Prostate gland (tissue), 2 donors: ENCODE data around the gene TSG101. TPM values are rescaled to one million over a fixed set of nuclear protein-coding genes. Genes with fewer than 3 reads are reported as not detected.

Experiments used
- DNase-seq: peaks from one replicate; pipeline ENCODE4 v3.0.0-alpha.2; 2019; ENCODE audit warnings: low spot score
- H3K27ac ChIP-seq, 2 donors: fragments of 200-600 bp; sonication (generic); 2 replicates each; pipeline ENCODE4 v1.5.1; 2017 to 2019
- H3K27me3 ChIP-seq: fragments of 200-600 bp; sonication (generic); replicated peaks from 2 replicates; pipeline ENCODE4 v1.5.1; 2019; ENCODE audit not compliant: insufficient read depth
- H3K36me3 ChIP-seq, 2 donors: fragments of 200-600 bp; sonication (generic); 1 replicate in 1 of 2; 2 replicates in 1 of 2; pipeline versions ENCODE4 v1.5.1 to v1.8.1; 2017 to 2019
- H3K4me1 ChIP-seq: fragments of 200-600 bp; sonication (generic); replicated peaks from 2 replicates; pipeline ENCODE4 v1.5.1; 2019
- H3K4me3 ChIP-seq, 2 donors: fragments of 200-600 bp; sonication (generic); 2 replicates each; pipeline ENCODE4 v1.5.1; 2017 to 2019
- H3K9me3 ChIP-seq: fragments of 200-600 bp; sonication (generic); 2 replicates; pipeline ENCODE4 v1.5.1; 2017
- CTCF ChIP-seq, 4 experiments: fragments of 200-600 bp in 2 of 4; fragments of 450-650 bp in 2 of 4; sonication (generic) in 2 of 4; IDR thresholded peaks; 1 replicate in 3 of 4; 2 replicates in 1 of 4; pipeline ENCODE4 v1.5.1; 2016 to 2019; ENCODE audit warnings: antibody characterized with exemption in 4 of 4, mild to moderate bottlenecking in 2 of 4, moderate library complexity in 2 of 4
- POLR2A ChIP-seq: fragments of 450-650 bp; IDR thresholded peaks from one replicate; pipeline ENCODE4 v1.6.1; 2016; ENCODE audit warnings: antibody characterized with exemption, mild to moderate bottlenecking
- POLR2AphosphoS5 ChIP-seq: sonication (generic); formaldehyde crosslinking; IDR thresholded peaks from one replicate; pipeline ENCODE4 v1.6.1; 2017; ENCODE audit warnings: antibody characterized with exemption
- WGBS: methylation state at CpG from one replicate; pipeline ENCODE4 v1.1.5; 2018; 5-methylcytosine and 5-hydroxymethylcytosine counted together
- intact Hi-C: fragments of 100-400 bp; cut with DNase I; formaldehyde crosslinking; loops from one replicate; pipeline ENCODE4 v1.14.2; 2022
- total RNA-seq, 2 donors: library from RNA; depleted of rRNA; stranded (reverse); fragments of >200 nt; gene quantifications; one replicate each; pipeline ENCODE4 v1.1.0, GENCODE V29; 2016

The TSG101 gene
- total RNA-seq, 2 donors from 2014 or later, result 60.5 to 94.5 TPM

- no peak for DNase-seq
These were observed 7.5 kb upstream of the TSG101 start for GRCh38 chr11:18534245-18534644.

GRCh38 chr11:18533365-18533764 lies 6.6 kb upstream of the TSG101 start:
- WGBS, result 78% methylated on average over 3 of the region's 3 CpGs
- TF ChIP-seq CTCF (IDR thresholded peaks at IDR 0.05) (no peak), POLR2A (no peak), POLR2AphosphoS5 (no peak)

More at GRCh38 chr11:18534245-18534644, 7.5 kb upstream of the TSG101 start:
- no peaks in the 10 kb centered on the region for H3K36me3 ChIP-seq
- 96% methylated on average over 1 of the region's 1 CpG for WGBS
- no peak for TF ChIP-seq CTCF (IDR thresholded peaks at IDR 0.05)
- no peak for TF ChIP-seq POLR2A
- no peak for TF ChIP-seq POLR2AphosphoS5
- H3K9me3 ChIP-seq, result no peaks in the 10 kb centered on the region
- no peaks in the 10 kb centered on the region for H3K27me3 ChIP-seq
- no peaks in the 10 kb centered on the region for H3K4me1 ChIP-seq
- no peak overlapping the region for H3K4me3 ChIP-seq
- intact Hi-C loops, result no loop called here
- no peak overlapping the region for H3K27ac ChIP-seq

GRCh38 chr11:18527512-18527911 lies 770 bp upstream of the TSG101 start:
- intact Hi-C loops, result loop anchor here (5.0 to 10.0 kb wide), 4 partner anchors 105 to 1313 kb away; partner anchors contain the start of genes GTF2H1, HPS5, LDHA and SPTY2D1
- DNase-seq, result no peak

More at GRCh38 chr11:18533365-18533764, 6.6 kb upstream of the TSG101 start:
- Histone ChIP-seq H3K36me3 (no peaks in the 10 kb centered on the region), H3K4me1 (no peaks in the 10 kb centered on the region), H3K9me3 (no peaks in the 10 kb centered on the region), H3K27ac (no peak overlapping the region), H3K4me3 (no peak overlapping the region), H3K27me3 (no peaks in the 10 kb centered on the region)
- intact Hi-C loops, result no loop called here
- no peak for DNase-seq

GRCh38 chr11:18526130-18526520 lies 617 bp downstream of the TSG101 start:
- WGBS, result 0% methylated on average over 8 of the region's 8 CpGs
- Histone ChIP-seq H3K9me3 (no peaks in the 10 kb centered on the region), H3K36me3 (no peaks in the 10 kb centered on the region), H3K27me3 (no peaks in the 10 kb centered on the region), H3K4me3 (peak overlapping the region; percentile 90 to 92), H3K27ac (peak overlapping the region; percentile 91 to 97), H3K4me1 (peaks cover 2% of the 10 kb centered on the region)
- TF ChIP-seq POLR2AphosphoS5 (no peak), CTCF (IDR thresholded peaks at IDR 0.05) (no peak), POLR2A (no peak)
- DNase-seq, result no peak
- intact Hi-C loops, result loop anchor here (5.0 to 10.0 kb wide), 4 partner anchors 106 to 1311 kb away; partner anchors contain the start of genes GTF2H1, HPS5, LDHA and SPTY2D1

More at GRCh38 chr11:18527512-18527911, 770 bp upstream of the TSG101 start:
- peak overlapping the region; percentile 90 to 92 for H3K4me3 ChIP-seq
- H3K4me1 ChIP-seq, result peaks cover 2% of the 10 kb centered on the region
- no peaks in the 10 kb centered on the region for H3K36me3 ChIP-seq
- peak overlapping the region; percentile 91 to 97 for H3K27ac ChIP-seq
- no peaks in the 10 kb centered on the region for H3K27me3 ChIP-seq
- WGBS, result 30% methylated on average over 5 of the region's 5 CpGs
- TF ChIP-seq POLR2A (no peak), CTCF (IDR thresholded peaks at IDR 0.05) (no peak), POLR2AphosphoS5 (no peak)
- no peaks in the 10 kb centered on the region for H3K9me3 ChIP-seq

- WGBS, result 92% methylated on average over 1 of the region's 1 CpG
- Histone ChIP-seq H3K9me3 (no peaks in the 10 kb centered on the region), H3K27me3 (no peaks in the 10 kb centered on the region), H3K4me3 (no peak overlapping the region), H3K4me1 (peaks cover 2% of the 10 kb centered on the region), H3K36me3 (no peaks in the 10 kb centered on the region), H3K27ac (no peak overlapping the region)
- no peak for DNase-seq
- TF ChIP-seq CTCF (IDR thresholded peaks at IDR 0.05) (no peak), POLR2AphosphoS5 (no peak), POLR2A (no peak)
- intact Hi-C loops, result loop anchor here (10.0 kb wide), 1 partner anchor 1309 kb away; no protein-coding TSS in a partner anchor
These were observed 2.5 kb downstream of the TSG101 start for GRCh38 chr11:18524248-18524647.
